Memory B cell (primary cell): Measurements from ENCODE around the gene SCCPDH.

ENCODE experiments used
- ATAC-seq: fragments of 150-1000 bp; cut with Tn5 transposase; 2 replicates; pipeline ENCODE4 v1.10.0; 2021; ENCODE audit warnings: low read depth, mild to moderate bottlenecking, moderate library complexity
- DNase-seq, 2 donors: peaks; one replicate each; pipeline ENCODE4 v3.0.0; 2022; ENCODE audit warnings: low spot score in 2 of 2
- H3K27ac Mint-ChIP-seq: one replicate; pipeline ENCODE4 v1.8.0; 2022; ENCODE audit warnings: mild to moderate bottlenecking, moderate library complexity, mixed read lengths
- H3K27me3 Mint-ChIP-seq: one replicate; pipeline ENCODE4 v1.8.0; 2022; ENCODE audit warnings: mixed read lengths
- H3K36me3 Mint-ChIP-seq: one replicate; pipeline ENCODE4 v1.8.0; 2022; ENCODE audit warnings: mild to moderate bottlenecking, mixed read lengths
- H3K4me1 Mint-ChIP-seq: one replicate; pipeline ENCODE4 v1.8.0; 2022; ENCODE audit warnings: mixed read lengths
- H3K4me3 Mint-ChIP-seq: one replicate; pipeline ENCODE4 v1.8.0; 2022; ENCODE audit warnings: mild to moderate bottlenecking, moderate library complexity, mixed read lengths
- H3K9me3 Mint-ChIP-seq: one replicate; pipeline ENCODE4 v1.8.0; 2022; ENCODE audit warnings: mixed read lengths

SCCPDH gene

DNA sequence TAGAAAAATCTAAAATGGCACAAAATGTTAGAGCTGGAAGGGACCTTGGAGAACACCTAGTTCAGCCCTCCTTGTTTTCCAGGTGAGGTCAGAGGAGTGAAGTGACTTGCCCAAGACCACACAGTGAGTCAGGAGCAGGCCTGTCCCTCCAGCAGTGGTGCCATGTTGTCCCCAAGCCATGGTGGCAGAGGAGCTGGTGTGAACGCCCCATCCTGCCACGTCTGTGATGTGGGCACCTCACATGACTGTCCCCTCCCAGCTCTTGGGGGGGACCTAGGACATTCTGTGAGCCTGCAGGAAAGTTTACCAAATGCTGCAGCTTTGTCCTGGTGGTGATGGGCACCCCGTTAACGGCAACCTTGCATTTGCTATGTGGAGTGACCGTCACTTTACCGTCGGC, 66.2 kb downstream of the SCCPDH start:
- Mint-ChIP-seq H3K27ac (no peak overlapping the region), H3K4me1 (no peaks in the 10 kb centered on the region), H3K27me3 (peaks cover 18% of the 10 kb centered on the region), H3K36me3 (peaks cover 3% of the 10 kb centered on the region), H3K9me3 (peaks cover 2% of the 10 kb centered on the region), H3K4me3 (no peak overlapping the region)
- no peak for ATAC-seq
- DNase-seq, result no peak

DNA sequence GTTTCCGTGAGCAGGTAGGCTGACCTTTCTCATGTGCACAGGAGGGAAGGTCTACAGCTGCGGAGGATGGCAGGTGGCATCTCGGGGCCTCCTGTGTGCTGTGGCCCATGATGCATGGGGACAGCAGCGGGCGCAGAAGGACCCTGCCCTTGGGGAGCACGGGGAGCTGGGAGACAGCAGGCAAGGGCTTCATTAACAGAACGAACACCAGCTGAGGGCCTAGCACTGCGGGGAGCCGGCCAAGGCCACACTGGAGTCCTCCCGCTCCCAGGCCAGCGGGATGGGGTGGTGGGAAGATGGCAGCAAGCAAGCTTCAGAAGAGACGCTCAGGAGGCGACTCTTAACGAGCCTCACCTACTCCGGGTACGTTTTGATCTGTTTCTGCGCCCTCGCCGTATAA, 66.6 kb downstream of the SCCPDH start:
- no peak for DNase-seq
- peaks cover 1% of the 10 kb centered on the region for H3K36me3 Mint-ChIP-seq
- no peak overlapping the region for H3K4me3 Mint-ChIP-seq
- no peaks in the 10 kb centered on the region for H3K4me1 Mint-ChIP-seq
- peaks cover under 1% of the 10 kb centered on the region for H3K9me3 Mint-ChIP-seq
- peaks cover 18% of the 10 kb centered on the region for H3K27me3 Mint-ChIP-seq
- ATAC-seq, result no peak
- H3K27ac Mint-ChIP-seq, result no peak overlapping the region

DNA sequence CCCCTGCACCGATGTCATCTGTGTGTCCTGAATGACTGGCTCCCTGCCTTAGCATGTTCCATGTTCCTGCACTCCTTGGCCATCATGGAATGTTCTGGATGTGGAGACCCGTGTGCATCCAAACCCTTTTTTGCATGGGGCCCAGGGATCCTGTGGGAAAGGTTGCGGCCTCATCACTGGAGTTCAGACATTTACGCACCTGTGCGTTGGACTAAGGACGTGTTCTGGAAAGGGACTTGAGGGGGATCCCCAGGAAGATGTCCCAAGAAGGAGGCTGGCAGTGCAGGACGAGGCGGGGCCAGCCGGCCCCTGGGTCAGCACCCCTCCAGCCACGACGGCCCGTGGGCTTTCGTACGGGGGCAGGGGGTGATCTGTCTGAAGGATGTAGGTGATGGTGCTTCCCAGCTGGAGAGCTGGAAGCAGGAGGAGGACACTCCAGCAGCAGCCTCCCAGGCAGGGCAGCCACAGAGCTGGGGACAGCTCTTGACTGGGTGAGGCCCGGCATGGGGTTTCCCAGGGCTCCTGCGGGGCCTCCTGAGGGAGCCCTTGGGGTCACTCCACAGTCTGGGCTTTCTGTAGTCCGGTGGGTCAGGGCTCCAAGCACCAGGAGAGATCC, 67.2 kb downstream of the SCCPDH start:
- H3K4me3 Mint-ChIP-seq, result no peak overlapping the region
- ATAC-seq (no peak), DNase-seq (no peak)
- H3K27me3 Mint-ChIP-seq, result peaks cover 18% of the 10 kb centered on the region
- no peaks in the 10 kb centered on the region for H3K9me3 Mint-ChIP-seq
- no peak overlapping the region for H3K27ac Mint-ChIP-seq
- no peaks in the 10 kb centered on the region for H3K36me3 Mint-ChIP-seq
- H3K4me1 Mint-ChIP-seq, result no peaks in the 10 kb centered on the region

DNA sequence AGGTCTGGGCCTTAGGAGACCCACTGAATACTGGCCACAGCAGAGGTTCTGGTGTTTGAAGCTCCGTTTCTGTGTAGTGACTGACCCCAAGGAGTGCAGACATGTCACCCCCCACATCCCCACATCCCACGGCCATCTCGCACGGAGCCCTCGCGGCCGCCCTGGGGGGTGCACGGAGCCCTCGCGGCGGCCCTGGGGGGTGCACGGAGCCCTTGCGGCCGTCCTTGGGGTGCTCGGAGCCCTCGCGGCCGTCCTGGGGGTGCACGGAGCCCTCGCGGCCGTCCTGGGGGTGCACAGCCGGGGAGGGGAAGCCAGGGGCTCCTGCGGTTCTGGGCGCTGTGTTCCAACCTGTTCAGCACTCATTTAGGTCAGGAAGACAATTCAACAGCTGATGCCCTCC, 68.4 kb downstream of the SCCPDH start:
- Mint-ChIP-seq H3K27me3 (peaks cover 18% of the 10 kb centered on the region), H3K9me3 (no peaks in the 10 kb centered on the region), H3K4me1 (no peaks in the 10 kb centered on the region), H3K27ac (no peak overlapping the region), H3K36me3 (no peaks in the 10 kb centered on the region), H3K4me3 (no peak overlapping the region)
- ATAC-seq (no peak), DNase-seq (no peak)

DNA sequence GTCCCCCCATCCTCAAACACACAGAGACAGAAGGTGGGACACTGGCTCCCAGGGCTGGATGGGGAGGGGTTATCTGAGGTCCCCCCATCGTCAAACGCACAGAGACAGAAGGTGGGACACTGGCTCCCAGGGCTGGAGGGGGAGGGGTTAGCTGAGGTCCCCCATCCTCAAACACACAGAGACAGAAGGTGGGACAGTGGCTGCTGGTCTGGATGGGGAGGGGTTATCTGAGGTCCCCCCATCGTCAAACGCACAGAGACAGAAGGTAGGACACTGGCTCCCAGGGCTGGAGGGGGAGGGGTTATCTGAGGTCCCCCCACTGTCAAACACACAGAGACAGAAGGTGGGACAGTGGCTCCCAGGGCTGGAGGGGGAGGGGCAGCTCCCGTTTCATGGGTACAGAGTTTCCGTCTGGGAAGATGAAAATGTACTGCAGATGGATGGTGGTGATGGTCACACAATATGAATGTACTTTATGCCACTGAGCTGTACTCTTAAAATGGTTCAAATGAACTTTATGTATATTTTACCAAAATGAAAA, 69.2 kb downstream of the SCCPDH start:
- no peak overlapping the region for H3K27ac Mint-ChIP-seq
- no peaks in the 10 kb centered on the region for H3K36me3 Mint-ChIP-seq
- H3K9me3 Mint-ChIP-seq, result no peaks in the 10 kb centered on the region
- no peaks in the 10 kb centered on the region for H3K4me1 Mint-ChIP-seq
- H3K27me3 Mint-ChIP-seq, result peaks cover 20% of the 10 kb centered on the region
- no peak for DNase-seq
- ATAC-seq, result no peak
- no peak overlapping the region for H3K4me3 Mint-ChIP-seq

DNA sequence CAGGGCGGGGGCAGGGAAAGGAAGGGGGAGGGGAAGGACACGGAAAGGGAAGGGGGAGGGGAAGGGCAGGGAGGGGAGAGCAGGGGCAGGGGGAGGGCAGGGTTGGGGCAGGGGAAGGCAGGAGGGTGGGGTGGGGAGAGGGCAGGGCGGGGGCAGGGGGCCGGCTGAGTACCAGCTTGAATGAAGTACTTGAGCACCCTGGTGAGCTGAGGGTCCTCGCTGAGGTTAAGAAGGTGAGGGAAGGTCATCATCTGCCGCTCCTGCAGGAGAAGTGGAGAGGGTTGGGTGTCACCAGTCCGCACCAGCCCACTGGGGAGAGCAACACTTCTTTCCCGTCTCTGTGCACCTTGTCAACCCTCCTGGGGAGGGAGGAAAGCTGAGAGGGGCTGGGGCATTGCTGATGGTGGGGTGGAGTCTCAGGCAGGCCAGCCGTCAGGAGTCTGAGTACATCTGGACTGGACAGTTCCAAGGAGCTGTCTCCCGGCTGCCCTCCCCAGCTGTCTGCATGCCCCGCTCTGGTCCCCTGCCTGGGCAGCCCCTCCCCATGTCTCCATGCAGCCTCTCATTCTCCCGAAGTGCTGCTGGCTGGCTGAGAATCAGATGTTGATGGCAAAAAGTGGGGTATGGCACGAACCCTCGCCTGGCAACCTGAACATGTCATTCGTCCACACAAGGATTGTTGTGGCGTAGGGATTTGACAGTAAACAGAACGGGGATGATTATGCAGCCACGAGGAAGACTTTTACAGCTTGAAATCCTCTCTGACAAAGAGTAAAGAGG, 70.0 kb downstream of the SCCPDH start:
- no peaks in the 10 kb centered on the region for H3K4me1 Mint-ChIP-seq
- DNase-seq, result no peak
- no peak for ATAC-seq
- H3K9me3 Mint-ChIP-seq, result no peaks in the 10 kb centered on the region
- H3K4me3 Mint-ChIP-seq, result no peak overlapping the region
- no peak overlapping the region for H3K27ac Mint-ChIP-seq
- H3K36me3 Mint-ChIP-seq, result no peaks in the 10 kb centered on the region
- peaks cover 20% of the 10 kb centered on the region for H3K27me3 Mint-ChIP-seq

DNA sequence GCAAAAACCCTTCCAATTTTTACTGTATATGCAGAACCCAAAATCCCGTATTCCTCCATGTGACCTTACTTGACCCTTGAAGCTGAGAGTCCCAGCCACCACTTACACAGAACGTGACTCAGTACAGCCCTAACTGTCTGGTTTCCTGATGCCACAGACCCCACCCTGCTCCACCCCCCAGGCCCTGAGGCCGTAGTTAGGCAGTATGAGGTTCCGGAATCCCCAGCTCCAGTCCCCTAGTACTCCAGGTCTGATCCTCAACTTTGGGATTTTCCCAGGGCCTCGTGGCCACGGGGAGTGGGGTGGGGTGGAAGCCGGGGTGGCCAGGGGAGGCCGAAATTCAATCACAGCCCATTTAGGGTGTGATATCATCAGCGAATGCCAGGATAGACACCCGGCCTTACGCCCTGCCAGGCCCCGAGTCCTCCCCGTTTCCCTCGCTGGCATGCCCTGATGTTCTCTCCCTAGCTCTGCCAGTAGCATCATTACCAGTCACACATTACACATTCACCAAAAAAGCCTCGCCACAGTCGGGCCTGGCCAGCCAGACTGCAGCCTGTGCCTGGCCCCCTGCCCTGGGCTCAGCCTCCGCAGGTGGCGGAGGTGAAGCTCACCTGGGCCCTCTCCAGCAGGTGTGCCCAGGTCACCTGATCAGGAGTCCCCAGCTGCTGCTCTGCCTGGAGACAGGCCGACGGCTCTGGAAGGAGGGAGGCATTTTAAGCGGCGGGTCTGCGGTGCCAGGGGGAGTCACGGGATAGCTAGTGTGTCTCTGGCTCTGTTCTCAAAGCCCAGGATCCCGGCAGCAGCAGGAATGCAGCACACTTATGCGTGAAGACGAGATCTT, 70.8 kb downstream of the SCCPDH start:
- H3K4me3 Mint-ChIP-seq, result no peak overlapping the region
- no peaks in the 10 kb centered on the region for H3K9me3 Mint-ChIP-seq
- H3K27me3 Mint-ChIP-seq, result peaks cover 20% of the 10 kb centered on the region
- no peaks in the 10 kb centered on the region for H3K36me3 Mint-ChIP-seq
- ATAC-seq, result no peak
- no peak for DNase-seq
- H3K4me1 Mint-ChIP-seq, result no peaks in the 10 kb centered on the region
- no peak overlapping the region for H3K27ac Mint-ChIP-seq

DNA sequence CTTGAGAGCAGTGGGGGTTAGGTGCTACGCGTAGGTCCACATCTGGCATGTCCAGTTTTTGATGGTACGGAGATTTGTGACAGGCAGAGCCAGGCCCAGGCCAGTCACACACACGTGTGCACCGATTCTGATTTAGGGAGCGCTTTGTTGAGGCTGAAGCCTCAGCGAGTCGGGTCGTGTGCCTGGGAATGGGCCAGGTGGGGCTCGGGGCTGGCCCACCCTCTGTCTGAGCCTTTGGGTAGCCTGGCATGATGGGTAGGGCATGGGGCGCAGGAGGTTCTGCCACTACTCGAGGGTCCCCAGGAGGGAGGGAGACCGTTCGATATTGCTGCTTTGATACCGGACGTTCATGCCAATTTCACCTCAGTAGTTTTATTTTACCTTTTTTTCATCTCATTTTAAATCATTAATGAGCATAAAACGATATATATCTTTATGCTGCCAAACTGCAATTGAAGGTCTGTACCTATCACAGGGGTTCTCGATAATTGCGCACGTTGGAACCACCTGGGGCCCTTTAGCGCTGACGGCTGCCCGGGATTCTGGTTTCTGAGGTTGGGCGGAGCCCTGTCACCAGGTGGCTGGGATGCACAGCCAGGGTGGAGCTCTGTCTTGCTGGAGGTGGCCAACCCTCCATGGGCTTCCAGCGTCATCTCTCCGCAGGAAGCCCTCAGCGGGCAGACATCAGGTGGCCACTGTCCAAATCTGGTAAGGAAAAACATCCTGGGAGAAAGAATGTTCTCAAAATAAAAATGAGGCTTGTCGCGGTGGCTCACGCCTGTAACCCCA, 71.9 kb downstream of the SCCPDH start:
- Mint-ChIP-seq H3K27me3 (peaks cover 14% of the 10 kb centered on the region), H3K27ac (no peak overlapping the region), H3K4me3 (no peak overlapping the region), H3K36me3 (no peaks in the 10 kb centered on the region), H3K9me3 (no peaks in the 10 kb centered on the region), H3K4me1 (no peaks in the 10 kb centered on the region)
- ATAC-seq (no peak), DNase-seq (no peak)

DNA sequence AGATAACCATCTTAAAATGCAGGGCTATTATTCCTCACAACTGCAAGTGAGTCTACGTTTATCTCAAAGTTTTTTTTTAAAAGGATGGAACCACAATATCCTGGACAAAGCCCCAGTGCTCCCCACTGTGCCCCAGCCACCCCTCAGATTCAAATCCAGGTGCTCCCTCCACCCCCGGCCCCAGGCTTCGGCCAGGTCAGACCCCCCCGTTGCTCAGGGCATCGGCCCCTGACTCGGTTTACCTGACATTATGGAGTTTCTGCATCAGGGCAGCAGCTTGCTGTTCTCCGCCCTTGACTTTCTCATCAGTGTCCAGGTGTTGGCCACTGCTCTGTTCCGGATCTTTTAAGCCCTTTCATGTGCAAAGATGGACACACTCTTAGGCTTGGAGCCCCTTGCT, 72.9 kb downstream of the SCCPDH start:
- H3K9me3 Mint-ChIP-seq, result no peaks in the 10 kb centered on the region
- H3K4me3 Mint-ChIP-seq, result no peak overlapping the region
- H3K36me3 Mint-ChIP-seq, result no peaks in the 10 kb centered on the region
- peaks cover 11% of the 10 kb centered on the region for H3K27me3 Mint-ChIP-seq
- DNase-seq, result no peak
- H3K4me1 Mint-ChIP-seq, result no peaks in the 10 kb centered on the region
- no peak overlapping the region for H3K27ac Mint-ChIP-seq
- ATAC-seq, result no peak

DNA sequence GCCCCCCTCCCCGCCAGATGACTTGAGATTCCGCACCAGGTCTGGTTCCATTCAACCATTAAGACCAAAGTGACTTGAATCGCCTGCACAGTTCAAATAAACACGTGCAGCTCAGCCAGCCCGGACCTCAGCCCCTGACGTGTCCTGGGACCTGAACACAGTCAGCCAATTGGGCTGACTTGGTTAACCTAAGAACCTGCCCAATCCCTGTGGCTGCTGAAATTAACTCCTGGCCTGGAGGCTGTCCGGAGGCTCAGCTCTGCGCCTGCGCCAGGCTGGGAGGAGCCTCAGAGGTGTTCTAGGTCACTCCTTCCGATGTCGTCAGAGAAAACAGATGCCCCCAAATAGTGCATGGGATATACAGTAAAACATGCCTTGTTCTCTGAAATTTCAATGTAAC, 73.4 kb downstream of the SCCPDH start:
- H3K9me3 Mint-ChIP-seq, result no peaks in the 10 kb centered on the region
- no peaks in the 10 kb centered on the region for H3K4me1 Mint-ChIP-seq
- H3K27ac Mint-ChIP-seq, result no peak overlapping the region
- H3K4me3 Mint-ChIP-seq, result no peak overlapping the region
- DNase-seq (no peak), ATAC-seq (no peak)
- H3K27me3 Mint-ChIP-seq, result peaks cover 11% of the 10 kb centered on the region
- no peaks in the 10 kb centered on the region for H3K36me3 Mint-ChIP-seq

DNA sequence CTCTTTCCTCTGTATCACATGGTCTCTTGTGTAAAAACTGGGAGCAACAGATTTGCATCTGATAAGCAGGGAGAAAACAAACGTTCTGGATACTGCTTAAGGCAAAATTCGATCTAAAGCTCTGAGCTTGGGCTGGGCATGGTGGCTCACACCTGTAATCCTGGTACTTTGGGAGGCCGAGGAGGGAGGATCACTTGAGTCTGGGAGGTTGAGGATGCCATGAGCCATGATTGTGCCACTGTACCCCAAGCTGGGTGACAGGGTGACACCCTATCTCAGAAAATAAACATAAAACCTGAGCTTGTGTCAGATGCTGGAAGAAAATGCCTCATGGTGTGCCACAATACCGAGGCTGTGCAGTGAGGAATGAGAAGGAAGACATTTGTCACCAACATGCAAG, 73.9 kb downstream of the SCCPDH start:
- H3K27ac Mint-ChIP-seq, result no peak overlapping the region

DNA sequence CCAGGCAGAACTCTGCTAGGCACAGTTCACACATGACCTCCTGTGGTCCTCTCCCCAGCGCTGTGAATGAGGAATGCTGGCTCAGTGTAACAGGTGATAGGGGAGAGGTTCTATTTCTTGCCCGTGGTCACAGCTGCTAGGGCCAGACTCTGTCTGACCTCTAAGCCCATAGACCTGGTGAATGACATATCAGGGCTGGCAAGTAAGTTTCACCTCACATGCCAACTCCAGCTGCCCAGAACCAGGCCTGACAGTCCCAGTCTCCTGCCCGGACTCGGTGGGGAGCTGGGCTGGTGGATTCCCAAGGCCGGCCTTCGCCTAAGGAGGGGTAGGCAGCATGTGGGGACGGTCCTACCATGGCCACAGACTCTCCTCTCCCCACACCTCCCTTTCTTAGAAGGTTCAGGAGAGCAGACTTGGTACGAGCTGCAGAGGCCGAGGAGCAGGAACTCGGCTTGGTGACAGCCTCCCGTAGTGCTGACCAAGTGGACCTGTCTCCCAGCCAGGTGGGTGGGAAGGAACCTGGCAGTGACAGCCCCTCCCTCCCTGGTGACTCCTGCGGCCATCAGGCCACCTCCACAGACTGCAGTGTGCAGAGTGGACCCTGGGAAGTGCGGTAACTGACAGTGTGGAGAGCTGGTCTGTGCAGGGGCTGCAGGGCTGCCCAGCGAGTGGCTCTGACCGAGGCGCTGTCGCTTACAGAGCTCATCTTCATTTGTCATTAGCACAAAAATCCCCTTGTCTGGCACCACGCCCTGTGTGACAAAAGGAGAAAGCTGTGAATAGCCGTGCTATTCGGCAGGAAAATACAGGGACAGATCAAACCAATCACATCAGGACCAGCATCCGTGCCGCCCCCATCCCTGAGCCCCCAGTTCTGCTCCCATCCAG, 74.6 kb downstream of the SCCPDH start:
- Mint-ChIP-seq H3K4me3 (no peak overlapping the region), H3K4me1 (no peaks in the 10 kb centered on the region), H3K9me3 (no peaks in the 10 kb centered on the region), H3K36me3 (no peaks in the 10 kb centered on the region), H3K27me3 (peaks cover 5% of the 10 kb centered on the region), H3K27ac (no peak overlapping the region)
- ATAC-seq (no peak), DNase-seq (no peak)

More for the DNA sequence above, 73.9 kb downstream of the SCCPDH start:
- no peak for DNase-seq
- H3K4me1 Mint-ChIP-seq, result no peaks in the 10 kb centered on the region
- H3K4me3 Mint-ChIP-seq, result no peak overlapping the region
- no peak for ATAC-seq
- no peaks in the 10 kb centered on the region for H3K9me3 Mint-ChIP-seq
- H3K36me3 Mint-ChIP-seq, result no peaks in the 10 kb centered on the region
- peaks cover 7% of the 10 kb centered on the region for H3K27me3 Mint-ChIP-seq

DNA sequence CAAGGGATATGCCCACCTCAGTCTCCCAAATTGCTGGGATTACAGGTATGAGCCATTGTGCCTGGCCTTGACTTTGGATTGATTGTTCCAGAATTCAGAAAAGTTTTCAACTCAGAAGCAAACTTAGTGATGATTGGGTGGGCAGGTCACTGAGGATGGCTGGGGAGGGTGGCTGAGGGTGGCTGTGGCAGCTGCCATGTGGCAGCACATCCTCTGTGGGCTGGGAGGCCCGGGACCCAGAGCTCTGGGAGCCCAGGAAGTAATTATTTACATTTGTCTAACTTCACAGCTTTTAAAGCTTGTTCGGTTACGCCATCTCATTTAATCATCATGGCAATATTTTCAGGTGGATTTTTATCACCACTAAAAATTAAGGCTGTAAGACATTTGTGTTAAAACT, 76.1 kb downstream of the SCCPDH start:
- Mint-ChIP-seq H3K27ac (no peak overlapping the region), H3K9me3 (no peaks in the 10 kb centered on the region), H3K27me3 (peaks cover 5% of the 10 kb centered on the region), H3K4me1 (no peaks in the 10 kb centered on the region), H3K4me3 (no peak overlapping the region), H3K36me3 (no peaks in the 10 kb centered on the region)
- DNase-seq (no peak), ATAC-seq (no peak)
